ENCODE data around the gene SLC6A19. TPM values are rescaled to one million over a fixed set of nuclear protein-coding genes. Genes with fewer than 3 reads are reported as not detected.

The SLC6A19 gene
- polyA plus RNA-seq, 1 of the 3 experiments (the other 2 are of a cell fraction): not detected

DNA sequence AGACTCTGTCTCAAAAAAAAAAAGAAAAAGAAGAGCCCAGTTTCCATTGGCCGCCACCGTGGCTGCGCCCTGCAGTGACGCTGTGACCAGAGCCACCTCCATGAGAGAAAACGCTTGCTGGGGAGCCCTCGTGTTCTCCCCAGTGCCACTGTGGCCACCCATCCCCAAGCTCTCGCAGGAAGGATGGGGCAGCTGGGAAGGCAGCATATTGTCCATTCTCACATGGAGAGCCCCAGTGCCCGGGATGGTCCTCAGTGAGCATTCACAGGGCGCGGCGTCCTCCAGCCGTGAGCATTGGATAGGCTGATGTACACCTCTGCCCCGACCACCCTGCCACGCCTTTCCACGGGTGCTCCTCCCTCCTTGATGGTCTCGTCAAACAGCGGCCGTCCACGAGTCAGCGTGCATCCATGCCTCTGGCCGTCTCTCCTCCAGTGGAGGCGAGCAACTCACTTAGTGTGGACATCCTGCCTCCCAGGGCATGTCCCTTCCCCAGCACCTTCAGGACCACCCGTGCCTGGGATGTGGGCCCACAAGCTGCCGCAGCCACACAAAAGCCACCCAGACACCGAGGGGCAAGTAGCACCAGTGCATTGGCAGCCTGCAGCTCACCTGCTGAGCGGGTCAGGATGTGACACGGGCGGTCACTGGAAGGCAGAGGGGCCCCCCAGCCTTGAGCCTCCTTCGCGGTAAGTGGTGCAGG lies 23.4 kb upstream of the SLC6A19 start:
- TF ChIP-seq YY1 (IDR thresholded peaks at IDR 0.05; ENCODE audit: low read depth) (no peak), NFIC (IDR thresholded peaks at IDR 0.05; ENCODE audit: borderline replicate concordance) (no peak), FOXM1 (IDR thresholded peaks at IDR 0.05; ENCODE audit: low read depth) (no peak), JUND (IDR thresholded peaks at IDR 0.05) (no peak), CTCF (IDR thresholded peaks at IDR 0.05) (no peak), ZBTB33 (IDR thresholded peaks at IDR 0.05; ENCODE audit: borderline replicate concordance, low read depth) (no peak), GATA2 (CRISPR knock-in tag; IDR thresholded peaks at IDR 0.05) (no peak), MEF2A (IDR thresholded peaks at IDR 0.05; ENCODE audit: borderline replicate concordance, low read depth) (no peak), MXI1 (IDR thresholded peaks at IDR 0.05; ENCODE audit: low read depth, low read length) (no peak), SMC3 (IDR thresholded peaks at IDR 0.05; ENCODE audit: low read depth, low read length) (no peak), RFX5 (IDR thresholded peaks at IDR 0.05; ENCODE audit: low read length) (no peak)
- TF ChIP-seq, protein P1, sequence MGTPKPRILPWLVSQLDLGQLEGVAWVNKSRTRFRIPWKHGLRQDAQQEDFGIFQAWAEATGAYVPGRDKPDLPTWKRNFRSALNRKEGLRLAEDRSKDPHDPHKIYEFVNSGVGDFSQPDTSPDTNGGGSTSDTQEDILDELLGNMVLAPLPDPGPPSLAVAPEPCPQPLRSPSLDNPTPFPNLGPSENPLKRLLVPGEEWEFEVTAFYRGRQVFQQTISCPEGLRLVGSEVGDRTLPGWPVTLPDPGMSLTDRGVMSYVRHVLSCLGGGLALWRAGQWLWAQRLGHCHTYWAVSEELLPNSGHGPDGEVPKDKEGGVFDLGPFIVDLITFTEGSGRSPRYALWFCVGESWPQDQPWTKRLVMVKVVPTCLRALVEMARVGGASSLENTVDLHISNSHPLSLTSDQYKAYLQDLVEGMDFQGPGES (IDR thresholded peaks at IDR 0.05; ENCODE audit: low read depth, low read length): no peak
- POLR2A ChIA-PET: no interaction called here
- Histone ChIP-seq H3K9ac (no peak overlapping the region), H3K9me2 (no peaks in the 10 kb centered on the region), H2AFZ (ENCODE audit: low read depth) (no peak overlapping the region), H3K36me3 (replicated peaks in 1 of 2; ENCODE audit: control insufficient read depth in 1 of 2, insufficient read depth in 2 of 2, low read length in 1 of 2) (no peaks in the 10 kb centered on the region), H3K4me2 (no peak overlapping the region), H3F3A (replicated peaks; ENCODE audit: insufficient read depth) (no peaks in the 10 kb centered on the region), H3K4me1 (ENCODE audit: control insufficient read depth in 1 of 2, insufficient read depth in 2 of 2, low read depth in 1 of 2, low read length in 1 of 2) (no peaks in the 10 kb centered on the region; a peak in 1 of 4 replicates), H3K9me3 (no peaks in the 10 kb centered on the region), H3K27me3 (ENCODE audit: insufficient read depth) (no peaks in the 10 kb centered on the region), H4K20me1 (ENCODE audit: insufficient read depth) (no peaks in the 10 kb centered on the region), H3K4me3 (ENCODE audit: low read depth in 2 of 2, low read length in 1 of 2) (no peak overlapping the region), H3K79me2 (ENCODE audit: insufficient read depth) (no peaks in the 10 kb centered on the region), H3K27ac (ENCODE audit: low read depth in 2 of 2, low read length in 1 of 2) (no peak overlapping the region)
- DNase-seq: no peak
- WGBS (ENCODE audit: low lambda C conversion rate): 60% methylated on average over 7 of the region's 30 CpGs
- CTCF ChIA-PET: interaction anchor here (5.4 kb wide), 1 partner anchor 10 kb away, joined by 25 read pairs; no protein-coding TSS in a partner anchor

Data from SK-N-SH (cell line).